ENCODE data around the gene SH3D19. TPM values are rescaled to one million over a fixed set of nuclear protein-coding genes. Genes with fewer than 3 reads are reported as not detected.

Gene SH3D19
- total and polyA plus RNA-seq, 3 experiments from 2014 or later: not detected

DNA sequence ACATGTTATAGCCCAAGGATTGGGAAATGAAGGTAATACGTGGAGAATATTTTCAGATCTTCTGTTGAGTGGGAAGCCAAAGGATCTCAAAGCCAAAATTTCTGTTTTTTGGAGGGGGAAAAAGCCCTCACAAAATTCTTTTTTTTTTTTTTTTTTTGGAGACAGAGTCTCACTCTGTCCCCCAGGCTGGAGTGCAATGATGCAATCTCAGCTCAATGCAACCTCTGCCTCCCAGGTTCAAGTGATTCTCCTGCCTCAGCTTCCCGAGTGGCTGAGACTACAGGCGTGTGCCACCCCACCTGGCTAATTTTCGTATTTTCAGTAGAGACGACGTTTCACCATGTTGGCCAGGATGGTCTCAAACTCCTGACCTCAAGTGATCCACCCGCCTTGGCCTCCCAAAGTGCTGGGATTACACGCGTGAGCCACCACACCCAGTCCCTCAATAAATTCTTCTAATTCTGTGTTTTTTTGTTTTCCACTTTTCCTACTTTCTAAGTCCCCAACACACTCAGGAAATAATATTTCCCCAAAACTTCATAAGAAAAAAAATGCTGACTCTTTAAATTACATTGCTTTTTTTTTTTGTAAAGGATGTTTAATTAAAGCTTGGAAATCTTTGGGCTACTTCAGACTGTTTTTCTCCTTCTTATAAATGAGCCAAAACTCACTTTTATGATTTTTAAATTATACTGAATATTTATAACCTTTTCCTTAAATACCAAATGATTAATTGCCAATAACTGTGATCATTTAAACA lies 174.4 kb downstream of the SH3D19 start:
- no peak overlapping the region for H3K4me3 ChIP-seq (ENCODE audit: low read length)
- no peaks in the 10 kb centered on the region for H3K36me3 ChIP-seq (ENCODE audit: insufficient read depth, low read length)
- CTCF ChIA-PET: no interaction called here
- no peaks in the 10 kb centered on the region for H3K9me3 Mint-ChIP-seq
- no peak overlapping the region for H3K27ac ChIP-seq (ENCODE audit: low read depth, low read length)
- H3K27me3 Mint-ChIP-seq: peaks cover 7 to 10% of the 10 kb centered on the region in 2 donors
- no peak overlapping the region for H3K4me3 Mint-ChIP-seq
- no peaks in the 10 kb centered on the region for H3K9me3 ChIP-seq (ENCODE audit: low read length)
- H3K27ac Mint-ChIP-seq: no peak overlapping the region
- H3K4me1 ChIP-seq (ENCODE audit: insufficient read depth, low read length): no peaks in the 10 kb centered on the region
- H3K4me1 Mint-ChIP-seq: no peaks in the 10 kb centered on the region
- DNase-seq: no peak
- no peaks in the 10 kb centered on the region for H3K27me3 ChIP-seq (ENCODE audit: insufficient read depth, low read length, poor library complexity, severe bottlenecking)
- POLR2A ChIA-PET: no interaction called here
- no peaks in the 10 kb centered on the region for H3K36me3 Mint-ChIP-seq

DNA sequence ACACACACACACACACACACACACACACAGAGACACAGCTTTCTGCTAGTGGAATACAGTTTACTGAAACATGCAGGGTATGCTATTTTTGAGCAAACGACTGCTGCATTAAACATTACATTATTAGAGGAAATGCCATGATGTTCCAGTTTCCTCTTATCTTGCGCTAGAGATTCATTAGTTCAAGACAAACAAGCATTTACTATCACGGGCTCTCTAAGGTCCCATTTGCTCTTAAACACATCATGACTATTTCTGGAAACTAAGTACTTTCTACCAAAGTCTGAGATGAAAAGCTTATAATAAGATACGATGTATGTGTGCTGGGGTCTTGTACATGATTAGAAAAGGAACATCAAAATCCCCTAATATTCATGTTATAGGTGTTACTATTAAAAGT lies 177.1 kb downstream of the SH3D19 start:
- H3K4me3 Mint-ChIP-seq: no peak overlapping the region
- no peaks in the 10 kb centered on the region for H3K4me1 ChIP-seq (ENCODE audit: insufficient read depth, low read length)
- H3K4me3 ChIP-seq (ENCODE audit: low read length): no peak overlapping the region
- H3K36me3 Mint-ChIP-seq: no peaks in the 10 kb centered on the region
- no peaks in the 10 kb centered on the region for H3K27me3 ChIP-seq (ENCODE audit: insufficient read depth, low read length, poor library complexity, severe bottlenecking)
- H3K36me3 ChIP-seq (ENCODE audit: insufficient read depth, low read length): no peaks in the 10 kb centered on the region
- peaks cover 0 to 5% of the 10 kb centered on the region in 2 donors for H3K27me3 Mint-ChIP-seq
- H3K27ac ChIP-seq (ENCODE audit: low read depth, low read length): no peak overlapping the region
- ChIA-PET POLR2A (no interaction called here), CTCF (no interaction called here)
- no peaks in the 10 kb centered on the region for H3K9me3 ChIP-seq (ENCODE audit: low read length)
- no peaks in the 10 kb centered on the region for H3K4me1 Mint-ChIP-seq
- H3K27ac Mint-ChIP-seq: no peak overlapping the region
- H3K9me3 Mint-ChIP-seq: no peaks in the 10 kb centered on the region
- no peak for DNase-seq

DNA sequence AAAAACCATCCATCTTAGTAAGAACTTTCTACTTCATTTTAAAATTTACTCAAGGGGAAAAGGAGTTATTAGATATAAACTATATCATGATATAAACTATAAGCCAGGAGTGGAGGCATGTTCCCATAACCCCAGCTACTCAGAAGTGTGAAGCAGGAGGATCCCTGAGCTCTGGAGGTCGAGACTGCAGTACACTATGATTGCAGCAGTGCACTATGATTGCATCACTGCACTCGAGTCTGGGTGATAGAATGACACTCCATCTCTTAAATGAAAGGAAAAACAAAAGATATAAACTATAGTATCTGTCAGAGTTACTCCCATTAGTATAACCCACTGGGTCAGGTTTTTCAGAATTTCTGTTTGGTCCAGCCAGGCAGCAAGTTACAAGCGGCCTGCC lies 178.4 kb downstream of the SH3D19 start:
- Histone ChIP-seq H3K4me3 (ENCODE audit: low read length) (no peak overlapping the region), H3K9me3 (ENCODE audit: low read length) (no peaks in the 10 kb centered on the region), H3K27ac (ENCODE audit: low read depth, low read length) (no peak overlapping the region), H3K36me3 (ENCODE audit: insufficient read depth, low read length) (no peaks in the 10 kb centered on the region), H3K4me1 (ENCODE audit: insufficient read depth, low read length) (no peaks in the 10 kb centered on the region), H3K27me3 (ENCODE audit: insufficient read depth, low read length, poor library complexity, severe bottlenecking) (no peaks in the 10 kb centered on the region)
- Mint-ChIP-seq H3K27me3 (peaks cover 4 to 5% of the 10 kb centered on the region in 2 donors), H3K4me1 (no peaks in the 10 kb centered on the region), H3K4me3 (no peak overlapping the region), H3K27ac (no peak overlapping the region), H3K9me3 (no peaks in the 10 kb centered on the region), H3K36me3 (no peaks in the 10 kb centered on the region)
- POLR2A ChIA-PET: no interaction called here
- CTCF ChIA-PET: no interaction called here
- DNase-seq: no peak

DNA sequence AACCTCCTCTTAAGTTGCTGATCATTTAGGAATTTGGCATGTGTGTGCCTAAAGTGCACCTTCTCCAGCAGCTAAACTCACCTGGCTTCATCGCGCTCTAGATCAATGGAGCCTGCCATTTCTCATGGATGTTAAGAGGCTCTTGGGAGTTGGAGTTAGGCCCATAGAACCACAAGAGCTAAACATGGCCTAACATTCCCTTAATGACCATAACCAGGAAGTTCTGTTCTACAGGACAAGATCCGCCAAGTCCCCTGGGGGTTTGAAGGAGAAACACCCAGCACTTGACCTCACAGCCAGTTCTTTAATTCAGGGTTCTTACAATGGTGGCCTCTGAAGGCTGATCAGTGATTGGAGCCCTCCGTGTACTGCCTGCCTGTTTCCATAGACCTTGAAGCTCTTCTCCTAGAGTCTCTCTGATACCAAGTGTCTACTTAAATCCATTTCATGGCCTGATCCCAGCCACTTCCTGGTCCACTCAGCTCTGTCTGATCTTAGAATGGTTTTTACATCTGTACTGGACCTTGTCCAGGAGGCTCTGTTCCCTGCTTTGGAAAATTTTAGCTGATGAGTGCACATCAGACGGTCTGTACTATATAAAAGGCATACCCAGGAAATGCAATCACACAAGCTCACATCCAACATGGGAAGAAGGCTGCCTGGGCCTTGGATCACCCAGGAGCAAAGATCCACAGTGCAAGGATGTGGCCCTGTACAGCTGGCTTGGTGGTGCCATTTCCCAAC lies 180.9 kb downstream of the SH3D19 start:
- no peak overlapping the region for H3K27ac Mint-ChIP-seq
- H3K27ac ChIP-seq (ENCODE audit: low read depth, low read length): no peak overlapping the region
- no peak overlapping the region for H3K4me3 ChIP-seq (ENCODE audit: low read length)
- DNase-seq: no peak
- H3K9me3 Mint-ChIP-seq: no peaks in the 10 kb centered on the region
- H3K36me3 ChIP-seq (ENCODE audit: insufficient read depth, low read length): no peaks in the 10 kb centered on the region
- no peaks in the 10 kb centered on the region for H3K4me1 ChIP-seq (ENCODE audit: insufficient read depth, low read length)
- CTCF ChIA-PET: no interaction called here
- POLR2A ChIA-PET: no interaction called here
- H3K27me3 Mint-ChIP-seq: peaks cover 4 to 7% of the 10 kb centered on the region in 2 donors
- no peaks in the 10 kb centered on the region for H3K36me3 Mint-ChIP-seq
- no peaks in the 10 kb centered on the region for H3K4me1 Mint-ChIP-seq
- H3K27me3 ChIP-seq (ENCODE audit: insufficient read depth, low read length, poor library complexity, severe bottlenecking): no peaks in the 10 kb centered on the region
- no peaks in the 10 kb centered on the region for H3K9me3 ChIP-seq (ENCODE audit: low read length)
- H3K4me3 Mint-ChIP-seq: no peak overlapping the region

DNA sequence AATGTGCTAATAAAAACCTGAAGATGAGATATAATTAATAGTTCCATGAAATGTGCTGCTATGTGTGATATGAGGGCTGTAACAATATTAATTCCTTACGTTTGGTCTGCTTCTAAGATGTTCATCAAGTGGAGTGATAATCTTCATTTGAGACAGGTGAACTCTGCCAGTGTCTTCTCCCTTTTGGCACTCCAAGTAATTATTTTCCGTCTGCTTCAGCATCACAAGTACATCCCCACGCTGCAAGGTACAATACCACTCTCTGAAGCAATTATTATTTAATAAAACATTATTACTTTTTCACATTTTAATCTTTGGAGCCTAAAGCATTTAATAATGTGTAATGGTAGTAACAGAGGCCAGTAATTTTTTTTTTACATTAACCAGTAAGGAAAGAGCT lies 181.6 kb downstream of the SH3D19 start:
- peaks cover 4 to 7% of the 10 kb centered on the region in 2 donors for H3K27me3 Mint-ChIP-seq
- H3K36me3 Mint-ChIP-seq: no peaks in the 10 kb centered on the region
- no peak overlapping the region for H3K27ac ChIP-seq (ENCODE audit: low read depth, low read length)
- no peaks in the 10 kb centered on the region for H3K9me3 Mint-ChIP-seq
- POLR2A ChIA-PET: no interaction called here
- no peaks in the 10 kb centered on the region for H3K4me1 ChIP-seq (ENCODE audit: insufficient read depth, low read length)
- H3K27me3 ChIP-seq (ENCODE audit: insufficient read depth, low read length, poor library complexity, severe bottlenecking): no peaks in the 10 kb centered on the region
- DNase-seq: no peak
- H3K27ac Mint-ChIP-seq: no peak overlapping the region
- H3K4me3 ChIP-seq (ENCODE audit: low read length): no peak overlapping the region
- CTCF ChIA-PET: no interaction called here
- H3K4me1 Mint-ChIP-seq: no peaks in the 10 kb centered on the region
- H3K4me3 Mint-ChIP-seq: no peak overlapping the region
- no peaks in the 10 kb centered on the region for H3K36me3 ChIP-seq (ENCODE audit: insufficient read depth, low read length)
- no peaks in the 10 kb centered on the region for H3K9me3 ChIP-seq (ENCODE audit: low read length)

DNA sequence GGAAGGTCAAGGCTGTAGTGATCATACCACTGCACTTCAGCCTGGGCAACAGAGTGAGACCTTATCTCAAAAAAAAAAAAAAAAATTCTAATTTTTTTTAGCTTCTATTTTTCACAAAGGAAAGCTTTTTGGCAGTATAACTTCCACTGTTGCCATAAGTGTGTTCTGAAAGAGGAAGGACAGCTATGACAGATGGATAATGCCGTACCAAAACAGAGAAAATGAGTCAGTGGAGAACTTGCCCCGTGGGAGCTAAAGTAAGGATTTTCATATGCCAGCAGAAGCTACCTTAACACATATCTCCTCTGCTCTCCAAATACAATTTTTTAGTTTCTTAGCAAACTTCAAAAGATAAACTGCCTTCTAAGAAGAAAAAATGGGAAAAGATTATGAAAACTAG lies 182.2 kb downstream of the SH3D19 start:
- H3K27ac Mint-ChIP-seq: no peak overlapping the region
- Histone ChIP-seq H3K9me3 (ENCODE audit: low read length) (no peaks in the 10 kb centered on the region), H3K27me3 (ENCODE audit: insufficient read depth, low read length, poor library complexity, severe bottlenecking) (no peaks in the 10 kb centered on the region), H3K36me3 (ENCODE audit: insufficient read depth, low read length) (no peaks in the 10 kb centered on the region), H3K4me1 (ENCODE audit: insufficient read depth, low read length) (no peaks in the 10 kb centered on the region), H3K4me3 (ENCODE audit: low read length) (no peak overlapping the region), H3K27ac (ENCODE audit: low read depth, low read length) (no peak overlapping the region)
- no peak overlapping the region for H3K4me3 Mint-ChIP-seq
- no peaks in the 10 kb centered on the region for H3K36me3 Mint-ChIP-seq
- H3K9me3 Mint-ChIP-seq: no peaks in the 10 kb centered on the region
- CTCF ChIA-PET: no interaction called here
- POLR2A ChIA-PET: no interaction called here
- no peak for DNase-seq
- H3K4me1 Mint-ChIP-seq: no peaks in the 10 kb centered on the region
- peaks cover 4 to 7% of the 10 kb centered on the region in 2 donors for H3K27me3 Mint-ChIP-seq

DNA sequence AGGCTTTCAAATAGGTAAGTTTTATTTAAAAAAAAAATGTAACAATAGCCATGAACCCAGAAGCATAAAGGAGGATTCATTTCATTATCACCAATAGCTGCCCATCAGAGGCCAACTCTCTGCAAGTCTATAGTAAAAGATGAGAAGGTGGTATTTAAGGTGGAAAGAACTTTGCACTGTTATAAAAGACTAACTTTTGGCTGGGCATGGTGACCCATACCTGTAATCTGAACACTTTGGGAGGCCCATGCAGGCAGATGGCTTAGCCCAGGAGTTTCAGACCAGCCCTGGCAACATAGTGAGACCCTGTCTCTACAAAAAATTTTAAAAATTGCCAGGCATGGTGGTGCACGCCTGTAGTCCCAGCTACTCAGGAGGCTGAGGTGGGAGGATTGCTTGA lies 182.6 kb downstream of the SH3D19 start:
- Histone ChIP-seq H3K36me3 (ENCODE audit: insufficient read depth, low read length) (no peaks in the 10 kb centered on the region), H3K27ac (ENCODE audit: low read depth, low read length) (no peak overlapping the region), H3K4me1 (ENCODE audit: insufficient read depth, low read length) (no peaks in the 10 kb centered on the region), H3K27me3 (ENCODE audit: insufficient read depth, low read length, poor library complexity, severe bottlenecking) (no peaks in the 10 kb centered on the region), H3K4me3 (ENCODE audit: low read length) (no peak overlapping the region), H3K9me3 (ENCODE audit: low read length) (no peaks in the 10 kb centered on the region)
- peaks cover 4 to 7% of the 10 kb centered on the region in 2 donors for H3K27me3 Mint-ChIP-seq
- ChIA-PET POLR2A (no interaction called here), CTCF (no interaction called here)
- no peaks in the 10 kb centered on the region for H3K4me1 Mint-ChIP-seq
- no peaks in the 10 kb centered on the region for H3K9me3 Mint-ChIP-seq
- H3K4me3 Mint-ChIP-seq: no peak overlapping the region
- H3K36me3 Mint-ChIP-seq: no peaks in the 10 kb centered on the region
- no peak overlapping the region for H3K27ac Mint-ChIP-seq
- DNase-seq: no peak

DNA sequence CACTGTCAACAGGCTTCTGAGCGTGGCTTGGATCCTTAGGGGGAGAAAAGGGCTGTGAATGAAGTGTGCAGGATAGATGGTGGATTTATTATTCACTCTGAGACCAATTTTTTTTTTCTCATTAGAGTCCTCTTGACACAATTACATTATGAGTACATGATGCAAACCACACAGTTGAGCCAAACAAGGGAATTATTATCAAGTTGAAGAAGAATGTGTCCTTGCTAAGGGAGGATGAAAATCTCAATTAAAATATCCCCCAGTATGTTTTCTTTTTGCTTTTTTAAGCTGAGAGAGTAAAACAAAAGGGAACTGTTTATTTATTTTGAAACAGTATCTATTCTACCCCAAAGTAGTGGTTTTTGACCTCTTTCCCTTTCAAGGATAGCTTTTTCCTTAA lies 185.6 kb downstream of the SH3D19 start:
- Histone ChIP-seq H3K27me3 (ENCODE audit: insufficient read depth, low read length, poor library complexity, severe bottlenecking) (no peaks in the 10 kb centered on the region), H3K27ac (ENCODE audit: low read depth, low read length) (no peak overlapping the region), H3K36me3 (ENCODE audit: insufficient read depth, low read length) (no peaks in the 10 kb centered on the region), H3K4me1 (ENCODE audit: insufficient read depth, low read length) (no peaks in the 10 kb centered on the region), H3K4me3 (ENCODE audit: low read length) (no peak overlapping the region), H3K9me3 (ENCODE audit: low read length) (no peaks in the 10 kb centered on the region)
- Mint-ChIP-seq H3K9me3 (no peaks in the 10 kb centered on the region), H3K4me3 (no peak overlapping the region), H3K27ac (peak overlapping the region in 1 of 8 donors; percentile 8), H3K4me1 (no peaks in the 10 kb centered on the region), H3K36me3 (no peaks in the 10 kb centered on the region), H3K27me3 (peaks cover 3 to 4% of the 10 kb centered on the region in 2 donors)
- CTCF ChIA-PET: no interaction called here
- POLR2A ChIA-PET: no interaction called here
- no peak for DNase-seq

All from CD8-positive, alpha-beta memory T cell (primary cell).